Activated CD8-positive, alpha-beta memory T cell treated with anti-CD3 and anti-CD28 coated beads for 48 hours (primary cell): ENCODE results near the gene NISCH.

Experiments
- DNase-seq, 3 experiments: peaks; one replicate each; pipeline ENCODE4 v3.0.0-alpha.2; 2020; ENCODE audit warnings: low read depth in 2 of 3, low spot score in 2 of 3

Gene NISCH

DNA sequence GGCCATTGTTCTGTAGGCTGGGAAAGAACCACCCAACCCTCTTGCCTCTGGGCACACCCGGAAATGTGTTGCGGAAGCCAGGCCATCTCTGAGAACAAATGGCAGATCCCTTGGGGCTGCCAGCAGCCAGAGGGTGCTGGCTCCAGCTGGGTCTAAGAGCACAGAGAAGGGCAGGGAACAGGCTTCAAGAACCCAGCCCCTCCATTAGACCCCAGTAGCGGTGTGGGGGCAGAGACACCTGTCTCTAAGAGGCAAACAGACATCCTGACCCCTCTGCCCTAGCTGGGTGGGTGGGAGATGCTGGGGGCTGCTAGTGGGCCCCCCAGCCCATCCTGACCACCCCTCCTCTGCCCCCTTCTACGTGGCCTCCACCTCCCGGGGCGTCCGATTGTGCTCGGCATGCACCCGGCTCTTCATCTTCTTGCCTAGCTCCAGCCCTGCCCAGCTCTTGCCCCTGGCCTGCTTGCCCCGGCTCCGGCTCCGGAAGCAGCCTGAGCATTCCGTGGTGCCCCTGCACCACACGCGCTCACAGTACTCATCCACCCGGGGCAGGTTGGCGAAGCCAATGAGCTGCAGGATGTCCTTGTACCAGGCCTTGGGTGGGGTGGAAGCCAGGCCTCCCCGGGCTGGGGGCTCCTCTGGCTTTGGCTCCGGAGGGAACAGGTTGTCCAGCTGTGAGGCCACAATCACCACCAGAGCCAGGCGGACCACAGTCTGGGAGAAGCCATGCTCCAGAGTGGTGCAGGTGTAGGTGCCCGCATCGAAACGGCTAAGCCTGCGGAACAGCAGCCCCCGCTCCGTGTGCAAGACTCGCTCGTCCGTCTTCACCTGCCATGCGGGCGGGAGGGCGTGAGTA, 19.9 kb upstream of the NISCH start:
- DNase-seq = no peak

- DNase-seq = no peak
These were observed 18.8 kb upstream of the NISCH start for GRCh38 chr3:52436500-52437149.

DNA sequence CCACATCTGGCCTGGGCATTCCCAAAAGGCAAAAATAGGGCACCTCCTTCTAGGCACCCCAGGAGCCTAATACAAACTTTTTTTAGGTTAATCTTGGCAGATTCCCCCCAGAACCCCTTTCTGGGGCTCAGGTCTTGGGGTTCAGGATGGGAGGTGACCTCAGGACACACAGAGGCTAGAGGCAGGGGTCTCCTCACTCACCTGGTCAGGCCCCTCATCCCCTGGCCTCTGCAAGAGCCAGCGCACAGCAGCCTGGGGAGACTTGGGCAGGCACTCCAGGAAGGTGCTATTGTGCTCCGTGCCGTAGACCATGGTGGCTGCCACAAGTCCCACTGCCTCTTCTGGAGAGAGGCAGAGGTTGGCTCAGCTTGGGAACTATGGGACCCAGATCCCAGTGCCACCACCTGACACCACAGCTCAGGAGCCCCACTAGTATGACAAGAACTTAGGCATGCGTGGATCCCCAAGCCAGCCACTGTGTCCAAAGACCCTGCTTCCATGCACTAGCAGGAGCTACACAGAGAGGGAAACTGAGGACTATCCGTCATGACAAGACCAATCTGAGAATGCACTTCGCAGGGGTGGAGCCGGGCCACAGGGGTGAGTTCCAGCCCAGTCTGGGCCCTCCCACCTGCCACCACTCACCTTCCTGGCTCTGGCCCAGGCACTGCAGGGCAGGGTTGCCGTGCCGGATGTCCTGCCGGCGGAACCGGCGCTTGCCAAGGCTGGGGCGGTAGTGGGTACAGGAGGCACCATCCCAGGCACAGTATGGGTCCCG, 17.9 kb upstream of the NISCH start:
- DNase-seq = no peak

DNA sequence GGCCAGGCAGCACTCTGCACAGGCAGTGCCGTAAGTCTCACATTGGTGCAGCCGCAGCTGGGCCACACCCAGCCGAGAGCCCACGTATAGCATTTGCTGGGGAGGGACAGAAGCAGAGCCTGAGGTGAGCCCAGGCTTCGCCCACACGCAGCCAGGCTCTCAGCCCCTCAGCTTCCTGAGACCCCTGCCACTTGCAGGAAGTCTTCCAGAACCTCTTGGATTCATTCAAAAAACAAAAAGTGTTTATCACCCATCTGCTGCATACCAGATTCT, 17.4 kb upstream of the NISCH start:
- DNase-seq = no peak

DNA sequence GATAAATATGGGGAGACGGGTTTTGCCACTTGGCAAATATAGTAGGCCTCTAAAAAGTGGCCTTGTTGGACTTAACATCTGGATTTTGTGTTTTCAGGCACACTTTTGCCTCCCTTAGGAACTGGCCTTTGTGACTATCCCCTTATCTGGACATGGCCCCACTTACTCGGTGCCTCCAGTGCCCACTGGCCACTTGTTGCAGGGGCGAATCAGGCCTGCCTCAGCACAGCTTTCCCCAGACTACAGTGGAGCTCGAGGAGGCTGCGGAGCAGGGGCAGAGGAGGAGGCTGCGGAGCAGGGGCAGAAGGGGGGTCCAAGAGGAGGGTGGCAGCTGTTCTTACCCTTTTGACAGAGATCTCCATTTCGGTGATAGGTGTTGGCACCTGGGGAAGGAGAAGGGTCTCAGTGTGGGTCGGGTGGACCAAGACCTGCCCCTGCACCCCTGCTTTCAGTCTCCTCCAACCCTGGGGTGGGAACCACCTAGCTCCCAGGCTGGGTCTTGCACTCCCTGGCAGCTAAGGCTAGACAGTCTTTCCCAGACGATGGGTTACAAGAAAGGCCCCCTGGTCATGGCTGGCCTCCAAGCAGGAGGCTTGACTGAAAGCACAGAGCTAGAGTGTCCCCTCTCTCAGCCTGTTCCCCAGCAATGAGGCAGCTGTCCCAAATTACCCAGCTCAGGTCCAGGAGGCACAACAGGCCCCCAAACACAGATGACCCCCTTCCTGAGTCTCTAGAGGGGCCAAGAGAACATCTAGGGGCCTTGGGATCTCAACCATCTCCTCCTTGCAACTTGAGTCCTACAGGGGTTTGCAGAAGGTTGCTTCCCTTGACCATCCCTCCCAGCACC, 16.6 kb upstream of the NISCH start:
- DNase-seq = no peak

DNA sequence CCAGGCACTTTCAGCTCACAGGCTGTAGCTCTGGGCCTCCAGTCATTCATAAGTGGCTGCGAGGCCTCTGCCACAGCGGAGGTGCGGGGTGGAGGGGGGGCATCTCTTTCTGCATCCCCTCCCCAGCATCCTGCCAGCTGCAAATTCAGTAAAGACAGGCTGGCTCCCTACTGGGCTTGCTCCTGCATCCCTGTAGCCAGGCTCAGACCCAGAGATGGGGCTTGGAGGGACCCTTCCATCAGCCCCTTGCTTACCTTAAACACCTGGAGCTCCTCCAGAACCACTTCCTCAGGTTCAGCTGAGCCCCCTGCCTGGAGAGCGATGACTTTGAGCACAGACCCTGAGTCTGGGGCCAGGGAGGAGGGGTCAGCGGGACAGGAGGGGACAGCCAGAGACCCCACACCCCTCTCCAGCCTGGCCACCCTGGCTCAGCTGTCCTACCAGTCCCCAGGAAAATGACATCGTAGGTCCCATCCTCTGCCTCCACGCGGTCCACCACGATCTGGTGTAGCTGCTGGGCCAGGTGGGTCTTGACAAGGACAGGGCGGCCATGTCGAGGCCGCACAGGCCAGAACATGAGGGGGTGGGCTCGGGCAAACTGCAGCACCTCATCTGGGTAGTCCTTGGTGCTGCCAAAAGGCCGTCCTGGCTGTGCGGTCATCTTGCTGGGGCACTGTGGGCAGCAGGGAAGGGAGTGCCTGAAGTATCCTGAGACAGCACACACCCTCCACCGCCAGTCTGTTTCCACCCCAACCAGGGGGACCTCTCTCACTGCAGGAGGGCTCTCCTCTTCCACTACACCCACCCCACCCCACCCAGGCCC, 15.8 kb upstream of the NISCH start:
- no peak for DNase-seq

DNA sequence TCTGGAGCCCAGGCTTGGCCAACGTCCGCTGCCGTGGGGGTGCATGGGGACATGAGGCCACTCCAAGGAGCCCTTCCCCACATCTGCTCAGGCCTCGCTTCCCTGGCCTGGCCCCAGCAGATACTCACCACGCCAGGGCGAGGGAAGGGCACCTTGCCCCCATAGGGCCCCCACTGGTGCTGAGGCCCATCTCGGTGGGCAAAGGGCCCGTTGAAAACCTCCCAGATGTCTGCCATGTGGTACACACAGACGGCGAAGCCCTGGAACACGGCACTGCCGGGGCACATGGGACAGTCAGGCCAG, 15.2 kb upstream of the NISCH start:
- DNase-seq = no peak

GRCh38 chr3:52440671-52441070, 14.7 kb upstream of the NISCH start:
- DNase-seq = no peak

DNA sequence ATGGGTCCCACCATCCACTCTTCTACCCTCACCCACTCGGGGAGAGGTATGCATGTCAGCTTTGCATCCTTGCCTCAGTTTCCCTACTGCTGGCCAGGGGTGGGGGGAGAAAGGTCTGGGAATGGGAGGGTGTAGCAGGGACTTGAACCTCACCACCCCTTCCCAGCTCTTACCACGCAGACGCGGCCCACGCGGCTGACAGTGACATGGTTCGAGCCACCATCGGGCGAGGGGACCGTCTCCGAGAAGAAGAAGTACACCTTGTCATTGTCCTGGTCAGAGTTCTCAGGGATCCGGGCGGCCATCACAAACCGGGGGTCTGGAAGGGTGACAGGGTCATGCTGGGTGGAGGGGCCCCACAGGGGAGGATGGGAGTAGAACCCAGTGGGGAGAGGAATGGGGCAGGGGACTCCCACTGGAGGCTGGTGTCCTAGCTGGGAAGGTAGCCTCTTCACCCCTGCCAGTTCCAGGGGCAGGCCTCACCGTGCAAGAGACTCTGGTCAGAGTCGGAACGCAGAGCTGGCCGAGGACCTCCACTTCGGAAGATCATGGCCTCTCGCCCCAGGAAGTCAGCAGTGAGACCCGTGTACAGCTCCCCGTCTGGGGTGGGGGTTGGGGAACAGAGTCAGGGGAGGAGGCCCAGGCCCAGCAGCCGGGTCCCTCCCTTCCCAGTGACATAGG, 14.2 kb upstream of the NISCH start:
- DNase-seq = no peak

DNA sequence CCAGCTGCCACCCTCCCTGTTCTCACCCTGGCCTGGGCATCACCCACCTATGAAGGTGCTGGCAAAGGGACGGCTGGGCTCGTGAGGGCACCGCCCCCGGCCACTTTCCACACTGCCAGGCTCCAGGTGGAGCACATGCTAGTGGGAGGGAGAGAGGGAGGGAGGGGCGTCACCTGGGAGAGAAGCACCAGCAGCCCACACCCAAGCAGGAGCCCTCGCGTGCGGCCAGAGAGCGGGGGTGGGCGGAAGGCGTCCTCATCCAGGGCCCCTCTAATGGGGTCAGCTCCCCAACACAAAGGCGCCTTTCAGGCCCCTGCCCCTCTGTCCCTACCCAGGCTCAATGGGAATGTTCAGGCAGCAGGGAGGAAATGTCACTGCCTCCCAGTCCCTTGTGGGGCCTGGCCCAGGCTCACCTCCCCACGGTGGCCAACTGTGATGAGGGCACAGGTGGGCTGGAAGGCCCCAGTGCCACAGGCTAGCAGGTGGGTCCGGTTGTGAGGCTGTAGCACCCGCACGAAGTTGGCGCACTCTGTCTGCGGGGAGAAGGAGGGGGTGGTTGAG, 13.6 kb upstream of the NISCH start:
- DNase-seq = no peak

DNA sequence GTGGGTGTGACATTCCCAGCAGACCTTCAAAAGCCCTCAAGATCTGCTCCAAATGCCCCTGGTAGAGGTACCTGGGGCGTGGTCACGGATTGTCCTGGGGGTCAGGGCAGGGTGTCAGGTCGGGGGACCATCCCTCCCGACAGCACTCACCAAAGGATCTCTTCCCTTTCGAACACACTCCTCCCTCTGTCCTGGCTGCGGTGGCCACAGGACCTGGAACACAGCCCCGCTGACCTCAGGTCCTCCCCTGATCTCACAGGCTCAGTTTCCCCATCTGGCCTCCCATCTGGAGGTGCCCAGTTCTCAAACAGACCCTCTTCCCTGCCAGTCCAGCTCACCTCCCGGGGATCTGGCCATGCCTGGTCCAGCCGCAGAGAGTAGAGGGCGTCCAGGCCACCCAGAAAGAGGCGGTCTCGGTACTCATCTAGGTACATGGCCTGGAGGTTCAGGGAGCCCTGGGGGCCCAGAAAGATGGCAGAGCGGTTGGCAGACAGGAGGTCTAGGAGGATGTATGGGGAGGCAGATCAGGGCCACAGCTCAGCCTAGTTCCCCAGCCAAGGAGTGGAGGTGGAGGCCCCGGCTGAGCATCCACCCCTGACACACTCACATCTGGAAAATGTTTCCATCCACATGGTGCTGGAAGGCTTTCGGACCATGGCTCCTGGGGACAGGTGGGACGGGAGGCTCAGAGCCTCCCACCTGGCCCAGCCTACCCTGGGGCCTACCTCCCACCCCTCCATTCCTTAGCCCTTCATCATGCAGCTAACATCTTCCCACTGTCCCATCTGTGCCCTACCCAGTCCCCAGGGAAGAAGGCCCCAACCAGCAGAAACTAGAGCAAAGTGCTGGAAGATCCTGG, 12.8 kb upstream of the NISCH start:
- no peak for DNase-seq

GRCh38 chr3:52443268-52443610, 12.2 kb upstream of the NISCH start:
- no peak for DNase-seq

DNA sequence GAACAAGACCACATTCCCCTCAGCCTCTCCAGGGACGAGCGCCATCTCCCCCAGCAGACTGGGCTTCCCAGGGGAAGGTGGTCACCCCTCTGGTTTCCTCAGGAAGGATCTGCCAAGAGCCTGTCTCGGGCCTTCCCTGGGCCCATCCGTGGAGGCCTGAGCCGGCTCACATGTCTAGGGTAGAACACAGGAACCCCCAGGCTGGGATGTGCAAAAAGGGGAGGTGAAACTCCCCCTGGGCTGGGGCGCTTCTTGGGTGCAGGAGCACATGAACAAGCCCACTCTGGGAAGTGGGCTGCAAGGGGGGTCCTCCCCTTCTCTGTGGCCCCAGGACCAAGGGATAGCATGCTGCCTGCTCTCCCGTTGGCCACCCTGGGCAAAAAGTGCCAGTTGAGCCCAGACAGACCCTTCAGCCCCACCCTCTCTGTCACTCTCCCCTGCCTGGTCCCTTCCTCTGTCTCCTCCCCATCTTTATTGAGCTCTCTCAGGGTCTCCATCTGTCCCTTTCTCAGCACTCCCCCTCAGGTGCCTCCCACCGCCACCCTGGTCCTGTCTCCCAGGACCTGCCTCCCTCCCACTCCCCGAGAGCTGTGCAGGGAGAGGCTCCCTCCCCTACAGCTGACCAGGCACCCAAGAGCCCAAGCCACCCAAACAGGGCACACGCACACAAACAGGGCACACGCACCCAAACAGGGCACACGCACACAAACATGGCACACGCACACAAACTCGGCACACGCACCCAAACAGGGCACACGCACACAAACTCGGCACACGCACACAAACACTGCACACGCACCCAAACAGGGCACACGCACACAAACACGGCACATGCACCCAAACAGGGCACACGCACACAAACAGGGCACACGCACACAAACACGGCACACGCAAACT, 11.4 kb upstream of the NISCH start:
- DNase-seq = no peak

GRCh38 chr3:52444860-52445793, 10.3 kb upstream of the NISCH start, which contains the start of gene SEMA3G:
TSS of gene SEMA3G (minus strand) at chr3:52445103. CDS start at chr3:52445027, 76 bp downstream.
- DNase-seq = peak in 2 of 3 experiments; percentile 49 to 52

DNA sequence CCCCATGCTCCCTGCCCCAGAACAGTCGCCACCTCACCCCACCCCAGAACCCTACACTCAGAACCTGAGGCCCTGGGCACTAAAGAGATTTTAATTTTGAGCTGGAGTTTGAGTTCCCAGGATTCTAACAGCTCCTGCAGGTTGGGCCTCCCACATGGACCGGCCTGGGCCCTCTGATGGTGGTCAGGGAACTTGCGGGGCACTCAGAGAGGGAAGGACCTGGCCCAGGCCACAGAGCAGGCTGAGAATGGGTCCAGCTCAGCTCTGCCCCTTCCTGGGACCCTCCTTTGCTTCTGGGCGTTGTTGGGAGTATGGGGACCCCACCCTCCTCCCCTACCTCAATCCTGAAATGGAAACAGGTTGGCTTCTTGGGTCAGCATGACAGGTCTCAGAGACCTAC, 9.4 kb upstream of the NISCH start:
- no peak for DNase-seq

GRCh38 chr3:52446631-52447511, 8.5 kb upstream of the NISCH start:
- DNase-seq = peak; percentile 34 to 59 (median 57)
